C4-2B (cell line): Measurements from ENCODE around the gene DIDO1.
A peak's percentile ranks its signal among the peaks of the same experiment; 100 is the strongest.

Experiments
- H3K27ac ChIP-seq: fragments of 450-650 bp; 2 replicates; pipeline ENCODE4 v1.5.1; 2017
- CTCF ChIP-seq: fragments of 450-650 bp; conservative IDR thresholded peaks from 2 replicates; pipeline ENCODE4 v1.5.1; 2017; ENCODE audit warnings: mild to moderate bottlenecking
- ZFX ChIP-seq: fragments of 450-650 bp; IDR thresholded peaks from 2 replicates; pipeline ENCODE4 v1.6.1; 2017

The DIDO1 gene

GRCh38 chr20:62879275-62880146, 46.8 kb downstream of the DIDO1 start:
- TF ChIP-seq ZFX (no peak), CTCF (no peak)
- H3K27ac ChIP-seq = no peak overlapping the region

GRCh38 chr20:62878244-62879038, 47.9 kb downstream of the DIDO1 start:
- H3K27ac ChIP-seq = no peak overlapping the region

GRCh38 chr20:62876902-62877816, 49.1 kb downstream of the DIDO1 start:
- TF ChIP-seq CTCF (no peak), ZFX (no peak)
- no peak overlapping the region for H3K27ac ChIP-seq

More at GRCh38 chr20:62878244-62879038, 47.9 kb downstream of the DIDO1 start:
- TF ChIP-seq CTCF = no peak

DNA sequence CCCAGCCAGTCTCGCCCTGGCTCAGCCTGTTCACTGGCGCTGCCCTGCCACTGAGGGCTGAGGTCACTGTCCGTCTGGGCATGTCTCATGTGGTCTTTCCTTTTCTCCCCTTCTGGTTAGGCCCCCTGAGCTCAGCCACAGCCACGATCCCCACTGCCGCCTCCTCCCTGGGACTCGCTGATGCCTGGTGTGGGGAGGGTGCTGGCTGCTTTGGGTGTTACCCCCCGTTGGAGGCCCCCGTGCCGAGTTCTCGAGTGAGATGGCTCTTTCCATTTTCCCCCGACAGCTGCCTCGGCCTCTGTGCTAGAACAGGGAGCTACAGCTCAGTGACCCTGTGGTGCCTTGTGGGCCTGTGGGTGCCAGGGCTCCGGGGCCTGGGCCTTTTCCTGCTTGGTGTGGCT, 49.8 kb downstream of the DIDO1 start:
- H3K27ac ChIP-seq = peak overlapping the region; percentile 67; the same call in 1 of the 2 replicates

DNA sequence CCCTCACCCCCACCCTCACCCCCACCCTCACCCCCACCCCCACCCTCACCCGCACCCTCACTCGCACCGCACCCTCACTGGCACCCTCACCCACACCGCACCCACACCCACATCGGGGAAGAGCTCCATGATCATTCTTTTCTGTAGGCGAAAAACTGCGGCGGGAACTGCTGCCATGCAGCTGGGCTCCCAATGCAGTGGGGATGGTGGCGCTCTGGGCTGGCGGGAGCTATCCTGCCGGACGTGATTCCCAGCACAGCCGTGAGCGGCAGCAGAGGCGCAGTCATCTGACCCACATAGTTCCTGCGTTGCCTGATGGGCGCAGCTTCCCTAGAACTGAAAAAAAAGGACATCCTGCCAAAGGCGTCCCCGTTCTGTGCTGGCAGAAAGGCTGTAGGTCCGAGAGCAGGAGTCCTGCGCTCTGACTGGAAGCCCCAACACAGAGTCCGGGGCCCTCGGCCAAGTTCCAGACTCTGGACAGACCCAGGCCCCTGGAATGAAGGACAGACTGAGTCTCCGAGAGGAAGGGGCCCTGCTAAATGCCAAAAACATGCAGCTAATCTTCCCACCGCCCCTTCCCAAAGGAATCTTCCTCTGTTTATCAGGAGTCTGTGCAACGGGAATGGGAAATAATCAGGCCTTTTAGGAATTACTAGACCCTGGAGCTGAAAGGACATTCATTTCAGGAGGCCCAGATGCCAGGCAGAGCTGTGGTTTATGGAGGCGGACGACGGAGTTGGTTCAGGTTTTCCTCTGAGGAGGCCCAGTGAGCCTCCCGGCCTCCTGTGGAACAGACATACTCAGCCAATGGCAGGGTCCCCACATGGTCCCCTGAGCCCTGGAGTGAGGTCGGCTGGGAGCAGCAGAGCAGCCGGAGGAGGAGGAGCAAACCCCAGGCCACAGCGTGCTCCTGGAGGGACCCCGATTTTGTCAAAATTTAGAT, 50.6 kb downstream of the DIDO1 start:
- peak overlapping the region; percentile 67 for H3K27ac ChIP-seq
- TF ChIP-seq CTCF = no peak; the same call in 1 of the 2 replicates
- TF ChIP-seq ZFX = no peak

More for the DNA sequence above, 49.8 kb downstream of the DIDO1 start:
- no peak for TF ChIP-seq ZFX
- no peak for TF ChIP-seq CTCF

DNA sequence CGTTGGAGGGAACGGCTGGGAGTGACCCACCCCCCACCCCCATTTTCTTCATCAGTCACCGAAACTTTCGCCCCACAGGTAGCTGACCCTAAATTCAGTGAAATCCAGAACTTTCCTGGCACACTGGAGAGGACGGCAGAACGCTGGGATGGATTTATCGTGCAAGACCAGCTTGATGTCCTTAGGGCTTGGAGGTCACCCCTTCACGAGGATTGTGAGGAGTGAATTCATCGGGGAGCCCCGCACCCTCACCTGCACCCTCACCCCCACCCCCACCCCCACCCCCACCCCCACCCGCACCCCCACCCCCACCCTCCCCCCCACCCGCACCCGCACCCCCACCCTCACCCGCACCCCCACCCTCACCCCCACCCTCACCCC, 51.4 kb downstream of the DIDO1 start:
- TF ChIP-seq CTCF = no peak
- TF ChIP-seq ZFX = no peak
- H3K27ac ChIP-seq = peak overlapping the region; percentile 91
